SW 1271 (cell line): ENCODE results near the gene ZNF385C.

Source experiments
- DNase-seq, 2 experiments: peaks; one replicate each; lab custom pipeline; 2025; lab: John Stamatoyannopoulos, UW

The ZNF385C gene

GRCh38 chr17:42107597-42108576 is 9.6 kb upstream of the ZNF385C start:
- no peak for DNase-seq

DNA sequence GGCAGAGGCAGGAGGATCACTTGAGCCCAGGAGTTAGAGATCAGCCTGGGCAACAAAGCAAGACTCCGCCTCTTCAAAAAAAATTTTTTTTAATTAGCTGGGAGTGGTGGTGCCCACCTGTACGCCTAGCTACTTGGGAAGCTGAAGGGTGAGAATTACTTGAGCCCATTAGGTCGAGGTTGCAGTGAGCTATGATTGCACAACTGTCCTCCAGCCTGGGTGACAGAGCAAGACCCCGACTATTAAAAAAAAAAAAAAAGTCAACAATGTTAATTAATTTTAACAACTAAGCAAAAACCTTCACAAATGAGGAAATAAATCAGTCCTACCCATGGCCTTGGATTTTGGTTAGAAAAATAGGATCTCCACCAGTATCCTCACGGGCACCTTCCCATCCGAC is 8.9 kb upstream of the ZNF385C start:
- DNase-seq, result no peak

DNA sequence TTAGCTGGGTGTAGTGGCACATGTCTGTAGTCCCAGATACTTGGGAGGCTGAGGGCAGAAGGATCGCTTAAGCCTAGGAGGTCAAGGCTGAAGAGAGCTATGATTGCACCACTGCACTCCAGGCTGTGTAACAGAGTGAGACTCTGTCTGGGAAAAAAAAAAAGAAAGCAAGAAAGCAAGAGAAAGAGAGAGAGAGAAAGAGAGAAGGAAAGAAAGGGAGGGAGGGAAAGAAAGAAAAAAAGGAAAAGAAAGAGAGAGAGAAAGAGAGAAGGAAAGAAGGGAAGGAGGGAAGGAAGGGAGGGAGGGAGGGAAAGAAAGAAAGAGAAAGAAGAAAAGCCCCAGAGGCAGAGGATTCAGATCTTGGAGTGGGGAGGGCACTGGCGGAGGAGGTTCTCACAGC is 7.7 kb upstream of the ZNF385C start:
- no peak for DNase-seq

GRCh38 chr17:42104264-42104663 is 6.0 kb upstream of the ZNF385C start:
- no peak for DNase-seq

- DNase-seq, result no peak
Observed at GRCh38 chr17:42103221-42103954, 5.1 kb upstream of the ZNF385C start.

- DNase-seq, result peak in 1 of 2 experiments; percentile 32
Observed at GRCh38 chr17:42101513-42102292, 3.4 kb upstream of the ZNF385C start.

- DNase-seq, result no peak
Observed at GRCh38 chr17:42098730-42099399, 592 bp upstream of the ZNF385C start.

DNA sequence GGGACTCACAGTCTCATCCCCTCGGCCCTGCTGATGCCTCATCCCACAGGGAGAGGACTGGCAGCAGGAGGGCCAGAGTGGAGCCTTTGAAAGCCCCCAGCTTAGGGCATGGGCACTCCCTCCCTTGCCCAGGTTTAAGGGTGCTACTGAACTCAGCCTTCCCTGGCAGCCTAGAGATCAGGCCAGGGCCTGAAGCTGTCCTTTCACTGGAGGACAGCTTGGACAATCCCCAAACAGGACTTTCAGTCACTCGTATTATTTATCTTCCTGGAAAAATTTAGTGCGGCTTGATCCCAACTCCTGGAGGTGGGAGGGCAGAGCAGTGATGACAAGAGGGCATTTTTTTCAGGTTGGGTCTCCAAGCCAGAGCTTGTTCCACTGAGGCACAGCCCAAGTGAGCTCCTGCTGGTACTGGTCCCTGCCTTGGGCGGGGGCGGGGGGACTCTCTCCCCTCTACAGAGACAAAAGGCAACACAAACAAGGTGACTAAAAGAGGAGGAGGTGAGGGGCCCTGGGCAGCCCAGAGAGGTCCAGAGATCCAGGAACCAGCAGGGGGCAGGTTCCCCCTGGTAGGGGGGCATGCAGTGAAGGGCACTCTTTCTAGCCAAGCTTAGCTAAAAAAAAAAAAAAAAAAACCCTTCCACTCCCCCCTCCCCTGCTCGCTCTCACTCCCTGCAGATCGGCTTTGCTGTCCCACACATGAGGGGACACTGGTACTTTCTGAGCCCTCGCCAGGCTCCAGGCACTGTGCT is 1.7 kb downstream of the ZNF385C start:
- DNase-seq, result no peak

- no peak for DNase-seq
Observed at GRCh38 chr17:42094375-42095069, 3.8 kb downstream of the ZNF385C start.

DNA sequence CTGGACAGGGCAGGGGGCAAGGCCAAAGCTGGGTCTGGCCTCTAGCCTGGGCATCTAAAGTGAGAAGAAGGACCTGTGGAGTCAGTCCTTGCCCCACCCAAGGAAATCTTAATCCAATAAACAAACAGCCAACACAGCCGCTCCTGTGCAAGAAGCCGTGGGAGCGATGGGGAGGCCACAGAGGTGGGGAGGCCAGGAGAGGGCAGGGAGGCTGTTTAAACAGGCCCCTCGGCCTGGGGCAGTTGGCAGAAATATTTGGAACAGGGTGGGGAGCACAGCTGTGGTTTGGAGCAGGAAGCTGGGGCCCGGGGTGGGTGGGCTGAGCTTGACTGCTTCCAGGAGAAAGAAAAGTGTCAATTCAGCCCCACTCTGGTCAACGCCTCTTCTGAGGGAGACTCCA is 5.3 kb downstream of the ZNF385C start:
- no peak for DNase-seq

DNA sequence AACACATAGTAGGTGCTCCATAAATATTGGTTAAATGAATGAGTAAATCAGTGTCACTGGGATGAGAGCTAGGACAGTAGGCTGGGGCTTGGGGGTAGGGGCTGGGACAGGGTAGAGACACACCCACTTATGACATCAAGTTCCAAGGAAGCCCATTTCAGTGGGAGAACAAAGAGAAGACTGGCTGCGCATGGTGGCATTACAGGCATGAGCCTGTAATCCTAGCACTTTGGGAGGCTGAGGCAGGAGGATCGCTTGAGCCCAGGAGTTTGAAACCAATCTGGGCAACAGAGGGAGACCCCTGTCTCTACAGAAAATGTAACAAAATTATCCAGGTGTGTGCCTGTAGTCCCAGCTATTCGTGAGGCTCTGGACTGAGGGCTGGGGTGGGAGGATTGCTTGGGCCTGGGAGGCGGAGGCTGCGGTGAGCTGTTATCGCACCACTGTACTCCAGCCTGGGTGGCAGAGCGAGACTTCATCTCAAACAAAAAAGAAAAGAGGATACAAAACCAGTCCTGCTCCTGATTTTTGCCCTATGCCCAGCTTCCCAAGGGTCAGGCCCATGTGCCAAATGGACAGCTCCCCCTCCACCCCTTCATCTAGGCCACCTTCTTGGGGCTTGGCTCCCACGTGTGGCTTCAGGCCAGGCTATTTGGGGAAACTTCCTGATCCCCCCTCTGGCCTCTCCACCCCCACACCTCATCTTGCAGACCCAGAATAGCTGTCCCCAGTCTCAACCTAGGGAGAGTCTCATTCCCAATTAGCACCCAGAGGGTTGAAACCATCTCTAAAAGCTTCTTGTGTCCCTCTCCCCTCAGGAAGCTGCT is 7.1 kb downstream of the ZNF385C start:
- no peak for DNase-seq

DNA sequence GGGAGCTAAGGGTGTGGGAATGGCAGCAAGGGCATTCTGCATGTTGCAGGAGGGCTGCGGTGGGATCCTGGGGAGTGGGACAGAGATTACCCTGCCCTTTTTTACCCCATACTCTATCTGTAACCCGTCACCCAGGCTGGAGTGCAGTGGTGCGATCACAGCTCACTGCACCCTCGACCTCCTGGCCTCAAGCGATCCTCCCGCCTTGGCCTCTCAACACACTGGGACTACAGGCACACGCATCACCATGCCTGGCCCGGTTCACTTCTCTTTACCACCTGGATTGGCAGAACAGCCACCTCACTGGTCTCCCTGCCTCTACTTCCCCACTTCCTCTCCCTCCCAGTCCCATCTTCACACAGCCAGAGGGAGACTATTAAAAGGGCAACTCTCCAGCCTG is 9.5 kb downstream of the ZNF385C start:
- no peak for DNase-seq

- no peak for DNase-seq
Observed at GRCh38 chr17:42087736-42088705, 10.3 kb downstream of the ZNF385C start.

DNA sequence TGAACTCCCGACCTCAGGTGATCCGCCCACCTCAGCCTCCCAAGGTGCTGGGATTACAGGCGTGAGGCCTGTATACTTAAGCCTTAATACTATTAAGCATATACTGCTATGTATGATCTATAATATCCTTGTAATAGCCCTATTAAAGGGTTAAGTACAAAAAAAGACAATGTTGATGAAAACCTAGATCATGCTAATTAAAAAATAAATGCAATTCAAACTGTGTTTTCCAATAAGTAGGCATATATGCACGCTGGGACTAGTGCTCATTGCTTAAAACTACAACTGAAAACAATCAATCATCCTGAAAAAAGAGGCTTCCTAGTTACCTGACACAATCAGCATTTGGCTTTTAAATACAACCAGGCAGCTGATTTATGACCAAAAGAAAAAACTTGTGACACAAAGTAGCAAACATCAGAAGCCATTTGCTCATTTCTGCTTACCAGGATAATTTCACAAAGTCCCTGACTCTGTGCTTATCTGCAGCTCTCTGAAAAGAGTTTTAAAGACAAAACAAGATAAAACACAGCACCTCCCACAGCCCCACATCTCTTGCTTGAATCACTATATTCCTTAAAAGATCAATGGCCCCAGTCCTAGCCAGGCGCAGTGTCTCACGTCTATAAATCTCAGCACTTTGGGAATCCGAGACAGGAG is 11.1 kb downstream of the ZNF385C start:
- DNase-seq, result no peak

DNA sequence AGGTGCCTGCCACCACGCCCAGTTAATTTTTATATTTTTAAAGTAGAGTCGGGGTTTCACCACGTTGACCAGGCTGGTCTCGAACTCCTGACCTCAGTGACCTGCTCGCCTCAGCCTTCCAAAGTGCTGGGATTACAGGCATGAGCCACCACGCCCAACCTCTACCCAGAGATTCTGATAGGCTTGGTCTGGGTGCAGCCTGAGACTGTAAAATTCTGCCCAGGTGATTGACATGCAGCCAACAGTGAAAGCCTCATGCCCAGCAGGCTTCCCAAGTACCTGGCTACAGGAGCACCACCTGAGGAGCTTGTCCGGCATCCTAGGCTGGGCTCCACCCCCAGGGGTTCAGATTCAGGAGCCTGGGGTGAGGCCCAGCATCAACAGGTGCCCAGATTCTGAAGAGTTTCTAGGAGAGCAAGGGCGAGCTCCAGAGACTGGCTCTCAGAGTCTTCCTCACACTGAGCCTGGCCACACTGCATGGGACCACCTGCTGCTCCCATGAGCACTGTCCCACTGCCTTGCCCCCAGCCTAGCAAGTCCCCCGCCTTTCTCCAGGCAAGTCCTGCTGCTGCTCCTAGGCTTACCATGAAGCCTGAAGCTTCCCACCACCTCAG is 16.6 kb downstream of the ZNF385C start:
- DNase-seq, result no peak

GRCh38 chr17:42079541-42079940 is 18.7 kb downstream of the ZNF385C start:
- no peak for DNase-seq

GRCh38 chr17:42078396-42079043 is 19.8 kb downstream of the ZNF385C start:
- no peak for DNase-seq
